Neural crest cell (in vitro differentiated cells): Measurements from ENCODE around the gene RGN. TPM values are rescaled to one million over a fixed set of nuclear protein-coding genes. Genes with fewer than 3 reads are reported as not detected.

Experiments used
- DNase-seq: peaks from one replicate; pipeline ENCODE4 v3.0.0; 2021; ENCODE audit warnings: low read depth, mixed read lengths, low spot score
- H3K27ac Mint-ChIP-seq: one replicate; pipeline ENCODE4 v1.8.0; 2021; ENCODE audit warnings: mild to moderate bottlenecking, mixed read lengths; ENCODE audit not compliant: unreplicated experiment
- H3K27me3 Mint-ChIP-seq: 2 replicates; pipeline ENCODE4 v1.8.0; 2021; ENCODE audit warnings: low read depth, mild to moderate bottlenecking, mixed read lengths
- H3K36me3 Mint-ChIP-seq: 2 replicates; pipeline ENCODE4 v1.8.0; 2021; ENCODE audit warnings: low read depth, mild to moderate bottlenecking, mixed read lengths
- H3K4me1 Mint-ChIP-seq: 2 replicates; pipeline ENCODE4 v1.8.0; 2021; ENCODE audit warnings: mixed read lengths
- H3K4me3 Mint-ChIP-seq: one replicate; pipeline ENCODE4 v1.8.0; 2021; ENCODE audit warnings: mild to moderate bottlenecking, mixed read lengths
- H3K9me3 Mint-ChIP-seq: 2 replicates; pipeline ENCODE4 v1.8.0; 2021; ENCODE audit warnings: mixed read lengths
- total RNA-seq: library from RNA; stranded (reverse); gene quantifications from 2 replicates; pipeline ENCODE4 v1.2.1, GENCODE V29; 2021
- TF ChIP-seq, protein P1 (sequence below): fragments of 200-600 bp; sonication (generic); conservative IDR thresholded peaks from 2 replicates; pipeline ENCODE4 v1.5.0; 2021; ENCODE audit warnings: antibody characterized with exemption, mild to moderate bottlenecking

The RGN gene
- total RNA-seq, 1 donor from 2014 or later = 0.70 TPM

DNA sequence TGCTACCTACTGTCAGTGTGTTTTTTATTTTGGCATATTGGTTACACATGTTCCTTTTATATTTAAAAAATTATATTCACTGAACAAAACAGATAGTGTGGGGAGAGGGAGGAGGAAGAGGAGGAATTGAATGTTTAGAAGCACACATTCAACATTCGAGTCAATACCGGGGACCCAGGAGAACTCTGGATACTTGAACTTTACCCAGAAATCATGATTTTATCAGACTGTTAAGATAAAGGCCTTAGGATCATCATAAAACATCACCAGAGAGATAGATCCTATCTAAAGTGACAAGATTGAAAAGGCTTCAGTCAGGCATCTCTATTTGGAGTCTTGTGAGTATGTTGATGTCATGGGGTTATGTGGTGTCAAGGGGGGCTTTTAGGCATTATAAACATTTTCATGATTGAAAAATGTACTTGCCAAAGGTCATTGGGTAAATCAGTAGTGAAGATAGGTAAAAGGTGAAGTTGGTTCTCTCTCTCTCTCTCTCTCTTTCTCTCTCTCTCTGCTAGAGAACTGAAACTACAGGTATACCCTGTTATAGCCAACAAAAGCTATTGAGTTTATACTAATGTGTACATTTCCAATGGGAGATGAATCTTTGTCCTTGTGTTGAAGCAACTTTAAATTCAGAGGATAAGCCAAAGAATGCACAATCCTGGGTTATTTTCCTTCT, 16.9 kb upstream of the RGN start:
- DNase-seq = no peak
- H3K27me3 Mint-ChIP-seq = no peaks in the 10 kb centered on the region
- peaks cover 4% of the 10 kb centered on the region for H3K36me3 Mint-ChIP-seq
- TF ChIP-seq, protein P1, sequence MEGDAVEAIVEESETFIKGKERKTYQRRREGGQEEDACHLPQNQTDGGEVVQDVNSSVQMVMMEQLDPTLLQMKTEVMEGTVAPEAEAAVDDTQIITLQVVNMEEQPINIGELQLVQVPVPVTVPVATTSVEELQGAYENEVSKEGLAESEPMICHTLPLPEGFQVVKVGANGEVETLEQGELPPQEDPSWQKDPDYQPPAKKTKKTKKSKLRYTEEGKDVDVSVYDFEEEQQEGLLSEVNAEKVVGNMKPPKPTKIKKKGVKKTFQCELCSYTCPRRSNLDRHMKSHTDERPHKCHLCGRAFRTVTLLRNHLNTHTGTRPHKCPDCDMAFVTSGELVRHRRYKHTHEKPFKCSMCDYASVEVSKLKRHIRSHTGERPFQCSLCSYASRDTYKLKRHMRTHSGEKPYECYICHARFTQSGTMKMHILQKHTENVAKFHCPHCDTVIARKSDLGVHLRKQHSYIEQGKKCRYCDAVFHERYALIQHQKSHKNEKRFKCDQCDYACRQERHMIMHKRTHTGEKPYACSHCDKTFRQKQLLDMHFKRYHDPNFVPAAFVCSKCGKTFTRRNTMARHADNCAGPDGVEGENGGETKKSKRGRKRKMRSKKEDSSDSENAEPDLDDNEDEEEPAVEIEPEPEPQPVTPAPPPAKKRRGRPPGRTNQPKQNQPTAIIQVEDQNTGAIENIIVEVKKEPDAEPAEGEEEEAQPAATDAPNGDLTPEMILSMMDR = no peak
- no peak overlapping the region for H3K4me3 Mint-ChIP-seq
- no peaks in the 10 kb centered on the region for H3K9me3 Mint-ChIP-seq
- H3K4me1 Mint-ChIP-seq = no peaks in the 10 kb centered on the region
- H3K27ac Mint-ChIP-seq = no peak overlapping the region

GRCh38 chrX:47063179-47063578, 15.1 kb upstream of the RGN start:
- Mint-ChIP-seq H3K9me3 (no peaks in the 10 kb centered on the region), H3K27ac (no peak overlapping the region), H3K36me3 (peaks cover 2% of the 10 kb centered on the region), H3K4me1 (no peaks in the 10 kb centered on the region), H3K27me3 (no peaks in the 10 kb centered on the region), H3K4me3 (no peak overlapping the region)
- TF ChIP-seq, protein P1 = no peak
- DNase-seq = no peak

GRCh38 chrX:47068214-47068613, 10.0 kb upstream of the RGN start:
- no peaks in the 10 kb centered on the region for H3K4me1 Mint-ChIP-seq

GRCh38 chrX:47068720-47069119, 9.5 kb upstream of the RGN start:
- no peak for DNase-seq
- Mint-ChIP-seq H3K9me3 (no peaks in the 10 kb centered on the region), H3K27ac (no peak overlapping the region), H3K4me3 (no peak overlapping the region), H3K4me1 (no peaks in the 10 kb centered on the region), H3K36me3 (no peaks in the 10 kb centered on the region), H3K27me3 (no peaks in the 10 kb centered on the region)
- TF ChIP-seq, protein P1 = no peak

More at GRCh38 chrX:47068214-47068613, 10.0 kb upstream of the RGN start:
- TF ChIP-seq, protein P1 = no peak
- Mint-ChIP-seq H3K4me3 (no peak overlapping the region), H3K27ac (no peak overlapping the region), H3K36me3 (peaks cover under 1% of the 10 kb centered on the region), H3K27me3 (no peaks in the 10 kb centered on the region), H3K9me3 (no peaks in the 10 kb centered on the region)
- DNase-seq = no peak

DNA sequence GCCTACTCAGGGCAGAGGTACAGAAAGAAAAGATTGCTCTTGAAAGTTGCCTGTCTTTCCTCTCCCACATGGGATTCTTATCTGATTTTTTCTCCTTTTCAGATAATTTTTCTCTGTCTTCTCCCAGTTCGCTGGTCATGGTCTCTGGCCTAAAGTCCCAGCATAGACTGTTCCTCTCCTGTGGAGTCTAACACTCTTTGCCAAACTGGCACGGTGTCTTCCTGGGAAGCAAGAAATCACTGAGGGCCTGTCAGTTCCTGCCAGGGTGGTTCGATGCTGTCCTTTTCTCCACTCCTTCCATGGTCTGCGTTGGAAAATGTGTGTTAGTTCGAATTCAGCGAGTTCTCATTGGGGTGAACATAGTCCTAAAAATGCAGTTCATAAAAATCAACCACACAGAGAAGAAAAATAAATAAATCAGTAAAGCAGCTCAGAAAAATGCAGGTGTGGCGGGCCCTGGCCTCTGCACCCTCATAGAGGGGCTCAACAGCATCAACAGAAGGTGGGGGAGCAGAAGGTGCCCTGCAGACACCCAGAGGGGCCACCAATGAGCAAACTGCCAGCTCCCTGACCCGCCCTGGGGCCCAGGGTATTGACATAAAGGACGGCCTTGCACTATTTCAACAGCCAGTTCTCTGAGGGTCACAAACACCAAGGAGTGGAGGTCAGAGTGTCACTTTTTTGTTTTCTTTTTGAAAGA, 2.1 kb downstream of the RGN start:
- no peaks in the 10 kb centered on the region for H3K27me3 Mint-ChIP-seq
- H3K4me3 Mint-ChIP-seq = no peak overlapping the region
- DNase-seq = no peak
- H3K36me3 Mint-ChIP-seq = peaks cover 2% of the 10 kb centered on the region
- H3K4me1 Mint-ChIP-seq = peaks cover 11% of the 10 kb centered on the region
- H3K27ac Mint-ChIP-seq = no peak overlapping the region
- no peaks in the 10 kb centered on the region for H3K9me3 Mint-ChIP-seq
- TF ChIP-seq, protein P1 = no peak
